Endothelial cell of umbilical vein (primary cell): ENCODE measurements around the gene CTAGE9. TPM values are rescaled to one million over a fixed set of nuclear protein-coding genes. Genes with fewer than 3 reads are reported as not detected.
"Not testable (repeated sequence)": the region's sequence is repeated elsewhere in the genome, so short reads cannot be mapped to it uniquely, and the experiment has no call there.

Experiments used
- Bru-seq: library from RNA; stranded (reverse); fragments of 400-500 nt; gene quantifications from one replicate; lab custom pipeline; 2021; lab: Mats Ljungman, UMichigan
- BruChase-seq, 2 experiments: library from RNA; stranded (reverse); fragments of 400-500 nt; gene quantifications; one replicate each; lab custom pipeline; 2021; lab: Mats Ljungman, UMichigan
- BruUV-seq: library from RNA; stranded (reverse); fragments of 400-500 nt; replicated peaks from 2 replicates; lab custom pipeline; 2021; lab: Mats Ljungman, UMichigan
- CTCF ChIA-PET: fragments of 300-600, 350-600 bp; sonication (Branson Sonifier 250); formaldehyde crosslinking; loops from one replicate; lab custom pipeline; 2021; ENCODE audit warnings: antibody characterized with exemption, inconsistent platforms; lab: Charles Lee
- POLR2A ChIA-PET: fragments of 300-600, 350-600 bp; sonication (Branson Sonifier 250); formaldehyde crosslinking; loops from one replicate; lab custom pipeline; 2021; ENCODE audit warnings: antibody characterized with exemption, inconsistent platforms; lab: Charles Lee
- DNase-seq: peaks from one replicate; pipeline ENCODE4 v3.0.0-alpha.2; 2011; ENCODE audit warnings: low read depth, low spot score
- FAIRE-seq: peaks from 2 replicates; lab custom pipeline; 2011; peaks lifted over from hg19 to GRCh38; lab: Jason Lieb, UNC
- H2AFZ ChIP-seq: 2 replicates; pipeline ENCODE4 v1.6.0; 2012; ENCODE audit warnings: low read depth, low read length, control low read depth, inconsistent platforms
- H3K27ac ChIP-seq: 2 replicates; pipeline ENCODE4 v1.5.1; 2011; ENCODE audit warnings: low read depth, mild to moderate bottlenecking, control low read depth, low read length, moderate library complexity; ENCODE audit not compliant: insufficient read depth
- H3K27me3 ChIP-seq, 2 experiments: 2 replicates each; pipeline versions ENCODE4 v1.6.0 to v1.6.1; 2011; ENCODE audit warnings: low read length in 2 of 2, mixed read lengths in 1 of 2; ENCODE audit not compliant: control insufficient read depth in 2 of 2, insufficient read depth in 2 of 2
- H3K36me3 ChIP-seq, 2 experiments: 2 replicates in 1 of 2; 3 replicates in 1 of 2; pipeline ENCODE4 v1.5.1; 2011; ENCODE audit warnings: low read length in 2 of 2, mild to moderate bottlenecking in 1 of 2, moderate library complexity in 1 of 2; ENCODE audit not compliant: control insufficient read depth in 2 of 2, insufficient read depth in 2 of 2; ENCODE audit errors: extremely low read depth in 1 of 2
- H3K4me1 ChIP-seq: 3 replicates; pipeline ENCODE4 v1.5.1; 2011; ENCODE audit warnings: mild to moderate bottlenecking, low read length; ENCODE audit not compliant: control insufficient read depth, insufficient read depth; ENCODE audit errors: extremely low read depth
- H3K4me2 ChIP-seq: 2 replicates; pipeline ENCODE4 v1.6.1; 2011; ENCODE audit warnings: low read length, control low read depth, mixed read lengths; ENCODE audit not compliant: insufficient read depth
- H3K4me3 ChIP-seq, 3 experiments: fragments of 200-600 bp in 1 of 3; sonication (generic), shearing (Covaris generic) in 1 of 3; replicated peaks in 1 of 3; 2 replicates each; pipeline ENCODE4 v1.5.1; 2011 to 2016; ENCODE audit warnings: control low read depth in 3 of 3, low read length in 3 of 3, mild to moderate bottlenecking in 2 of 3, inconsistent platforms in 1 of 3, low read depth in 1 of 3, moderate library complexity in 1 of 3; ENCODE audit not compliant: insufficient read depth in 1 of 3
- H3K79me2 ChIP-seq: 2 replicates; pipeline ENCODE4 v1.6.0; 2012; ENCODE audit warnings: low read length, inconsistent platforms; ENCODE audit not compliant: control insufficient read depth, insufficient read depth
- H3K9ac ChIP-seq: replicated peaks from 2 replicates; pipeline ENCODE3; 2011; ENCODE audit warnings: low read length, control low read depth; ENCODE audit not compliant: insufficient read depth; ENCODE audit errors: extremely low read depth
- H3K9me1 ChIP-seq: replicated peaks from 3 replicates; pipeline ENCODE4 v1.6.0; 2011; ENCODE audit warnings: mild to moderate bottlenecking, low read length; ENCODE audit not compliant: control insufficient read depth, insufficient read depth; ENCODE audit errors: extremely low read depth
- H3K9me3 ChIP-seq: replicated peaks from 2 replicates; pipeline ENCODE4 v1.5.1; 2012; ENCODE audit warnings: low read length, inconsistent platforms; ENCODE audit not compliant: control insufficient read depth, insufficient read depth
- H4K20me1 ChIP-seq: replicated peaks from 2 replicates; pipeline ENCODE3; 2011; ENCODE audit warnings: mild to moderate bottlenecking, low read length; ENCODE audit not compliant: control insufficient read depth, insufficient read depth; ENCODE audit errors: extremely low read depth
- CTCF ChIP-seq, 2 donors: IDR thresholded peaks; 1 replicate in 1 of 2; 2 replicates in 1 of 2; pipeline ENCODE4 v1.5.1; 2011; ENCODE audit warnings: low read length in 2 of 2, mild to moderate bottlenecking in 2 of 2, moderate library complexity in 2 of 2, control low read depth in 1 of 2, inconsistent platforms in 1 of 2, low read depth in 1 of 2; ENCODE audit not compliant: insufficient read depth in 1 of 2; ENCODE audit errors: extremely low read depth in 1 of 2
- EZH2 ChIP-seq: IDR thresholded peaks from 2 replicates; pipeline ENCODE4 v1.6.1; 2012; ENCODE audit warnings: borderline replicate concordance, low read depth, mild to moderate bottlenecking, moderate library complexity, low read length, inconsistent platforms; ENCODE audit not compliant: severe bottlenecking
- FOS ChIP-seq: IDR thresholded peaks from 2 replicates; pipeline ENCODE4 v1.6.1; 2011; ENCODE audit warnings: mild to moderate bottlenecking, low read length, moderate library complexity, borderline replicate concordance; ENCODE audit not compliant: insufficient read depth
- GATA2 ChIP-seq: IDR thresholded peaks from 2 replicates; pipeline ENCODE4 v1.7.0; 2011; ENCODE audit warnings: low read depth, mild to moderate bottlenecking, moderate library complexity, mixed read lengths, low read length; ENCODE audit not compliant: insufficient read length, insufficient read depth
- JUN ChIP-seq: IDR thresholded peaks from 2 replicates; pipeline ENCODE4 v1.6.1; 2011; ENCODE audit warnings: borderline replicate concordance, low read depth; ENCODE audit not compliant: insufficient read length, insufficient read depth
- MAX ChIP-seq: IDR thresholded peaks from 2 replicates; pipeline ENCODE4 v1.6.1; 2011; ENCODE audit not compliant: insufficient read depth, insufficient read length
- MYC ChIP-seq: IDR thresholded peaks from one replicate; pipeline ENCODE4 v1.6.1; 2011; ENCODE audit warnings: mild to moderate bottlenecking, low read depth, low read length
- POLR2A ChIP-seq: IDR thresholded peaks from 2 replicates; pipeline ENCODE4 v1.6.1; 2012; ENCODE audit warnings: low read depth, mild to moderate bottlenecking, control low read depth, low read length
- POLR2AphosphoS5 ChIP-seq: IDR thresholded peaks from 2 replicates; pipeline ENCODE4 v1.6.1; 2012; ENCODE audit warnings: low read depth, mild to moderate bottlenecking, control low read depth, low read length, moderate library complexity; ENCODE audit not compliant: insufficient read depth
- dilution Hi-C: fragments of 300-500 bp; cut with MboI; formaldehyde crosslinking; loops from one replicate; pipeline ENCODE4 v1.15.0; 2019; ENCODE audit warnings: low sequenced_read_pairs; ENCODE audit not compliant: extremely low pct_ligation_motif_present
- intact Hi-C: fragments of 100-400 bp; cut with micrococcal nuclease; formaldehyde crosslinking; loops from one replicate; pipeline ENCODE4 v1.10.0; 2022
- long read RNA-seq: library from polyadenylated mRNA; stranded (forward); transcript quantifications from one replicate; pipeline ENCODE4 v2.0.0, GENCODE V29; 2021
- polyA minus RNA-seq, 3 experiments: library from RNA; depleted of rRNA, polyadenylated mRNA; stranded (reverse); fragments of >200 nt; gene quantifications; 1 replicate in 1 of 3; 2 replicates in 2 of 3; pipeline ENCODE4 v1.2.3, GENCODE V29; 2011
- polyA plus RNA-seq, 4 experiments: library from polyadenylated mRNA; depleted of rRNA in 3 of 4; stranded (reverse) in 3 of 4; unstranded in 1 of 4; fragments of >200 nt; gene quantifications; 2 replicates each; pipeline versions ENCODE4 v1.2.1 to v1.2.3, GENCODE V29; 2011 to 2012; ENCODE audit warnings: missing spikeins in 1 of 4
- total RNA-seq: library from RNA; stranded (reverse); gene quantifications from 2 replicates; pipeline ENCODE4 v1.2.3, GENCODE V29; 2021

The CTAGE9 gene
- not detected in 2 replicates for total RNA-seq
- not detected in 2 replicates for polyA plus RNA-seq
- not detected in 2 replicates for polyA plus RNA-seq (2011; cell fraction: cytosol; rRNA removed)
- not detected in 2 replicates for polyA plus RNA-seq (2011; cell fraction: nucleus; rRNA removed)
- polyA plus RNA-seq (2012), result not detected in 2 replicates
- not detected in 2 replicates for polyA minus RNA-seq
- polyA minus RNA-seq (2011; cell fraction: cytosol; rRNA and poly(A)+ RNA removed), result not detected
- polyA minus RNA-seq (2011; cell fraction: nucleus; rRNA and poly(A)+ RNA removed), result not detected in 2 replicates
- Bru-seq, nascent RNA, result not detected
- not detected for BruChase-seq, experiment 1, labeled RNA remaining after a 6-hour chase
- not detected for BruChase-seq, experiment 2, labeled RNA remaining after a 2-hour chase
- long read RNA-seq, result 0 reads

GRCh38 chr6:131710917-131711316, at the start of gene CTAGE9:
Gene CTAGE9 (minus strand): TSS chr6:131711017. CDS start chr6:131711017, 0 bp downstream.
- H3K4me2 ChIP-seq, H3K36me3 ChIP-seq, H4K20me1 ChIP-seq, CTCF ChIA-PET, H3K27me3 ChIP-seq, H3K9ac ChIP-seq, H3K4me3 ChIP-seq, H3K27ac ChIP-seq, dilution Hi-C loops, H3K9me3 ChIP-seq, POLR2A ChIA-PET, H3K79me2 ChIP-seq, BruUV-seq, intact Hi-C loops, H3K4me1 ChIP-seq, DNase-seq, FAIRE-seq, H3K9me1 ChIP-seq, H2AFZ ChIP-seq: not testable (repeated sequence)

GRCh38 chr6:131758920-131759319, 48.1 kb upstream of the CTAGE9 start:
- Histone ChIP-seq H3K79me2 (no peaks in the 10 kb centered on the region), H3K36me3 (no peaks in the 10 kb centered on the region), H2AFZ (no peak overlapping the region), H3K9me1 (no peaks in the 10 kb centered on the region), H3K4me2 (no peak overlapping the region), H3K4me3 (no peak overlapping the region), H3K27ac (no peak overlapping the region), H3K4me1 (no peaks in the 10 kb centered on the region), H3K9me3 (no peaks in the 10 kb centered on the region), H3K9ac (no peak overlapping the region), H3K27me3 (peaks cover 0 to 4% of the 10 kb centered on the region in 2 experiments), H4K20me1 (no peaks in the 10 kb centered on the region)
- DNase-seq, result no peak
- POLR2A ChIA-PET, result no interaction called here
- no peak for FAIRE-seq
- dilution Hi-C loops, result no loop called here
- intact Hi-C loops, result no loop called here
- BruUV-seq, result no TSS peak
- CTCF ChIA-PET, result no interaction called here
- TF ChIP-seq MYC, result no peak
- TF ChIP-seq MAX, result no peak
- no peak for TF ChIP-seq CTCF (IDR thresholded peaks at IDR 0.05; ENCODE audit: extremely low read depth in 1 of 2, insufficient read depth in 1 of 2, low read depth in 1 of 2, low read length in 2 of 2)
- TF ChIP-seq JUN, result no peak
- TF ChIP-seq EZH2, result no peak
- no peak for TF ChIP-seq POLR2AphosphoS5
- TF ChIP-seq GATA2, result no peak
- TF ChIP-seq POLR2A, result no peak
- TF ChIP-seq FOS, result no peak
